Renal pelvis (tissue), 4 donors: ENCODE data around the gene WWP2. TPM values are rescaled to one million over a fixed set of nuclear protein-coding genes. Genes with fewer than 3 reads are reported as not detected.

Source experiments
- DNase-seq: peaks from one replicate; pipeline ENCODE4 v3.0.0-alpha.2; 2013
- polyA plus RNA-seq, 3 donors: library from polyadenylated mRNA; unstranded; fragments of 120-200 nt; gene quantifications; one replicate each; pipeline ENCODE4 v1.2.1, GENCODE V29; 2013; ENCODE audit not compliant: insufficient read length in 3 of 3

The WWP2 gene
- polyA plus RNA-seq, 3 donors: 45.9 to 55.4 (median 53.9) TPM

- DNase-seq: no peak
Observed at GRCh38 chr16:69827524-69827923, 65.4 kb downstream of the WWP2 start.

GRCh38 chr16:69829338-69829737, 67.2 kb downstream of the WWP2 start:
- DNase-seq: no peak

- no peak for DNase-seq
Observed at GRCh38 chr16:69830146-69830533, 68.0 kb downstream of the WWP2 start.

GRCh38 chr16:69830534-69831211, 68.5 kb downstream of the WWP2 start:
- DNase-seq: no peak

- DNase-seq: no peak
Observed at GRCh38 chr16:69831212-69832123, 69.3 kb downstream of the WWP2 start.

GRCh38 chr16:69833357-69834282, 71.5 kb downstream of the WWP2 start:
- DNase-seq: no peak

GRCh38 chr16:69834807-69835466, 72.8 kb downstream of the WWP2 start:
- no peak for DNase-seq

GRCh38 chr16:69836257-69836656, 74.1 kb downstream of the WWP2 start:
- DNase-seq: no peak

- no peak for DNase-seq
Observed at GRCh38 chr16:69837380-69837779, 75.2 kb downstream of the WWP2 start.

GRCh38 chr16:69838489-69838888, 76.4 kb downstream of the WWP2 start:
- no peak for DNase-seq

GRCh38 chr16:69839240-69839688, 77.1 kb downstream of the WWP2 start:
- no peak for DNase-seq

GRCh38 chr16:69839798-69840409, 77.8 kb downstream of the WWP2 start:
- DNase-seq: no peak

GRCh38 chr16:69840975-69841374, 78.8 kb downstream of the WWP2 start:
- no peak for DNase-seq

GRCh38 chr16:69844441-69844840, 82.3 kb downstream of the WWP2 start:
- no peak for DNase-seq

- no peak for DNase-seq
Observed at GRCh38 chr16:69845181-69845580, 83.0 kb downstream of the WWP2 start.

GRCh38 chr16:69847643-69848042, 85.5 kb downstream of the WWP2 start:
- DNase-seq: no peak

GRCh38 chr16:69848637-69849545, 86.8 kb downstream of the WWP2 start:
- DNase-seq: peak; percentile 40

GRCh38 chr16:69851491-69852240, 89.5 kb downstream of the WWP2 start:
- DNase-seq: no peak

GRCh38 chr16:69852815-69853214, 90.7 kb downstream of the WWP2 start:
- no peak for DNase-seq
